H1 (cell line): ENCODE measurements around the gene SPDYE4. TPM values are rescaled to one million over a fixed set of nuclear protein-coding genes. Genes with fewer than 3 reads are reported as not detected.

Source experiments
- EP300 ChIP-seq, 2 experiments: IDR thresholded peaks; 1 replicate in 1 of 2; 2 replicates in 1 of 2; pipeline ENCODE4 v1.6.1; 2011 to 2012; ENCODE audit warnings: low read depth in 2 of 2, low read length in 2 of 2, mild to moderate bottlenecking in 2 of 2, borderline replicate concordance in 1 of 2, inconsistent platforms in 1 of 2, moderate library complexity in 1 of 2
- KDM4A ChIP-seq: IDR thresholded peaks from one replicate; pipeline ENCODE4 v1.7.1; 2012; ENCODE audit warnings: low read depth, mild to moderate bottlenecking, moderate library complexity, low read length, inconsistent platforms; ENCODE audit not compliant: severe bottlenecking
- TAF1 ChIP-seq: IDR thresholded peaks from 2 replicates; pipeline ENCODE4 v1.6.1; 2011; ENCODE audit warnings: mild to moderate bottlenecking, low read depth, low read length
- polyA plus RNA-seq, 7 experiments: library from polyadenylated mRNA; depleted of rRNA in 3 of 7; stranded (reverse) in 5 of 7; unstranded in 2 of 7; fragments of >200 nt in 5 of 7; fragments of 200-250 nt in 2 of 7; gene quantifications; 1 replicate in 5 of 7; 2 replicates in 1 of 7; 4 replicates in 1 of 7; pipeline versions ENCODE4 v1.2.1 to v1.2.3, GENCODE V29; 2011 to 2013; ENCODE audit warnings: missing spikeins in 2 of 7, mixed read lengths in 2 of 7
- total RNA-seq: library from RNA; stranded (reverse); fragmentation: NEBNext Ultra II Directional; extraction: Animal tissue kit (Norgen Biotek cat#: 25700); gene quantifications from 2 replicates; pipeline ENCODE4 v1.2.1, GENCODE V29; 2021
- TF ChIP-seq, protein P1 (sequence below): IDR thresholded peaks from 2 replicates; pipeline ENCODE4 v1.6.1; 2012; ENCODE audit warnings: low read length, inconsistent platforms

SPDYE4 gene
- total and polyA plus RNA-seq, 2 of the 8 experiments (the other 6 are each of a cell fraction or from before 2014, with no cell fraction given) = not detected

DNA sequence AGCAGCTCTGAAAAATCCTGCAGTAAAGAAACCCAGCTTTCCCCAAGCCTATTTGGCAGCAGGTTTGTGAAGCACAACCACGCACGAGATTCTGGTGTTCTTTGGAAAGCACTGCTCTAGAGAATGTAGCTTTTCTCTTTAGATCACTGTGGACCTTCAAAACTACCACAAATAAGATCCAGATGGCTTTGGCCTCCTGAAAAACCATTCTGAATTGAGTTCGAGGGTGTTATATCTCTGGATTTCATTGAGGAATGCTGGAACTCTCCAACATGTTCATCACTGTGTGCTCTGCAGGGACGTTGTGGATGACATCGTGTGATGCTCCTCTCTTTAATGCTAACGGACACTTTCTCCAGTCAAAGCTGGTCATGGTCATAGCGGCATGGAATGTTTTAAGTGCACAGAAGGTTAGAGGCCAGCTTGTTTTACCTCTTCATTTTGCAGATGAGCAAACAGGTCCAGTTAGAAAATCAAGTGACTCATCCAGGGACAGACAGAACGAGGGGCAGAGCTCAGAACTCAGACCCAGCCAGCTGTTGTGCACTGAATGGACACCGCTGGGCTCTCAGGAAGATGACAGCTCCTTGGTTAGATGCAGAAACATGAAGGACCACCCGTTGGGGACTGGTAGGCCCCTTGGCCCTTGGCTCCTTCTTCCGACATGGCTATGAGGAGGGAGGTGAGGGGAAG, 50.9 kb downstream of the SPDYE4 start (continued):
- TF ChIP-seq, protein P1, sequence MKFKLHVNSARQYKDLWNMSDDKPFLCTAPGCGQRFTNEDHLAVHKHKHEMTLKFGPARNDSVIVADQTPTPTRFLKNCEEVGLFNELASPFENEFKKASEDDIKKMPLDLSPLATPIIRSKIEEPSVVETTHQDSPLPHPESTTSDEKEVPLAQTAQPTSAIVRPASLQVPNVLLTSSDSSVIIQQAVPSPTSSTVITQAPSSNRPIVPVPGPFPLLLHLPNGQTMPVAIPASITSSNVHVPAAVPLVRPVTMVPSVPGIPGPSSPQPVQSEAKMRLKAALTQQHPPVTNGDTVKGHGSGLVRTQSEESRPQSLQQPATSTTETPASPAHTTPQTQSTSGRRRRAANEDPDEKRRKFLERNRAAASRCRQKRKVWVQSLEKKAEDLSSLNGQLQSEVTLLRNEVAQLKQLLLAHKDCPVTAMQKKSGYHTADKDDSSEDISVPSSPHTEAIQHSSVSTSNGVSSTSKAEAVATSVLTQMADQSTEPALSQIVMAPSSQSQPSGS = no peak
- TF ChIP-seq EP300 (IDR thresholded peaks at IDR 0.05; ENCODE audit: borderline replicate concordance in 1 of 2, low read depth in 2 of 2, low read length in 2 of 2) = no peak
- TF ChIP-seq TAF1 = no peak
- no peak for TF ChIP-seq KDM4A
